NCI-H748 treated with DMSO at 0.1 percent for 48 hours (cell line): Measurements from ENCODE around the gene ARHGAP22.

Source experiments
- DNase-seq: peaks from one replicate; lab custom pipeline; 2025; lab: John Stamatoyannopoulos, UW

Gene ARHGAP22

GRCh38 chr10:48552946-48553564 is 51.8 kb downstream of the ARHGAP22 start:
- DNase-seq = no peak

GRCh38 chr10:48551861-48552591 is 52.8 kb downstream of the ARHGAP22 start:
- DNase-seq = no peak

- DNase-seq = no peak
Measured at GRCh38 chr10:48550977-48551376, 53.9 kb downstream of the ARHGAP22 start.

- DNase-seq = no peak
Measured at GRCh38 chr10:48550071-48550691, 54.7 kb downstream of the ARHGAP22 start.

GRCh38 chr10:48549236-48549635 is 55.6 kb downstream of the ARHGAP22 start:
- DNase-seq = no peak

GRCh38 chr10:48548531-48549135 is 56.2 kb downstream of the ARHGAP22 start:
- no peak for DNase-seq

GRCh38 chr10:48547981-48548380 is 56.9 kb downstream of the ARHGAP22 start:
- no peak for DNase-seq

- no peak for DNase-seq
Measured at GRCh38 chr10:48547061-48547895, 57.6 kb downstream of the ARHGAP22 start.

GRCh38 chr10:48545462-48546145 is 59.3 kb downstream of the ARHGAP22 start:
- no peak for DNase-seq

GRCh38 chr10:48543182-48543844 is 61.6 kb downstream of the ARHGAP22 start:
- no peak for DNase-seq

GRCh38 chr10:48542471-48543181 is 62.2 kb downstream of the ARHGAP22 start:
- no peak for DNase-seq

GRCh38 chr10:48541144-48541795 is 63.6 kb downstream of the ARHGAP22 start:
- DNase-seq = no peak

GRCh38 chr10:48538611-48539010 is 66.3 kb downstream of the ARHGAP22 start:
- no peak for DNase-seq

- DNase-seq = no peak
Measured at GRCh38 chr10:48536916-48537890, 67.7 kb downstream of the ARHGAP22 start.

- DNase-seq = no peak
Measured at GRCh38 chr10:48536156-48536500, 68.7 kb downstream of the ARHGAP22 start.

- no peak for DNase-seq
Measured at GRCh38 chr10:48535416-48536155, 69.3 kb downstream of the ARHGAP22 start.

GRCh38 chr10:48533951-48534720 is 70.7 kb downstream of the ARHGAP22 start:
- no peak for DNase-seq
